Epithelial cell of esophagus (primary cell): ENCODE measurements around the gene NCAPG.

ENCODE experiments used
- DNase-seq: peaks from one replicate; pipeline ENCODE4 v3.0.0; 2010; ENCODE audit warnings: low read depth
- H3K4me3 ChIP-seq: 2 replicates; pipeline ENCODE4 v1.5.1; 2011; ENCODE audit warnings: mild to moderate bottlenecking, low read length, control low read depth
- TF ChIP-seq, protein P1 (sequence below): IDR thresholded peaks from 2 replicates; pipeline ENCODE4 v1.5.1; 2011; ENCODE audit warnings: low read depth, mild to moderate bottlenecking, low read length, control low read depth, inconsistent platforms; ENCODE audit not compliant: insufficient read depth; ENCODE audit errors: missing control alignments

NCAPG gene

DNA sequence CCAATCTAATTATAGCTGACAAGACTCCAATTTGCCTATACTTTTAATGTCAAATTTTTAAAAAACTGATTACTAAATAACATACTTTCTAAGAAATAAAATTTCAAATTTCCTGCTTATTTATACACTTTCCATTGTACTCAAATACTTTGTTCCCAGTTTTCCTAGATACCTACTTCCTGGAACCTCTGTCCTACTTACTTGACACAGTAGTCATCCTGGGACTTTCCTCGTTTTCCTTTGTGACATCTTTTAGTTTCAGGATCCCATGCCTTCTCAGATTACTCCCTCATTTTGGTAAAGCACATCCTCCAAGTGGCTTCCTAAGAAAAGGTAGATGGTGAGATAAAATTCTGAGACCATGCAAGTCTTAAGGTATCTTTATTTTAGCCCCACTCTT is 16.0 kb upstream of the NCAPG start:
- no peak overlapping the region for H3K4me3 ChIP-seq
- TF ChIP-seq, protein P1, sequence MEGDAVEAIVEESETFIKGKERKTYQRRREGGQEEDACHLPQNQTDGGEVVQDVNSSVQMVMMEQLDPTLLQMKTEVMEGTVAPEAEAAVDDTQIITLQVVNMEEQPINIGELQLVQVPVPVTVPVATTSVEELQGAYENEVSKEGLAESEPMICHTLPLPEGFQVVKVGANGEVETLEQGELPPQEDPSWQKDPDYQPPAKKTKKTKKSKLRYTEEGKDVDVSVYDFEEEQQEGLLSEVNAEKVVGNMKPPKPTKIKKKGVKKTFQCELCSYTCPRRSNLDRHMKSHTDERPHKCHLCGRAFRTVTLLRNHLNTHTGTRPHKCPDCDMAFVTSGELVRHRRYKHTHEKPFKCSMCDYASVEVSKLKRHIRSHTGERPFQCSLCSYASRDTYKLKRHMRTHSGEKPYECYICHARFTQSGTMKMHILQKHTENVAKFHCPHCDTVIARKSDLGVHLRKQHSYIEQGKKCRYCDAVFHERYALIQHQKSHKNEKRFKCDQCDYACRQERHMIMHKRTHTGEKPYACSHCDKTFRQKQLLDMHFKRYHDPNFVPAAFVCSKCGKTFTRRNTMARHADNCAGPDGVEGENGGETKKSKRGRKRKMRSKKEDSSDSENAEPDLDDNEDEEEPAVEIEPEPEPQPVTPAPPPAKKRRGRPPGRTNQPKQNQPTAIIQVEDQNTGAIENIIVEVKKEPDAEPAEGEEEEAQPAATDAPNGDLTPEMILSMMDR = no peak
- DNase-seq = no peak

- H3K4me3 ChIP-seq = no peak overlapping the region
- DNase-seq = no peak
- TF ChIP-seq, protein P1 = no peak
These were observed 13.0 kb upstream of the NCAPG start for GRCh38 chr4:17797808-17798207.

- no peak for DNase-seq
- TF ChIP-seq, protein P1 = no peak
- no peak overlapping the region for H3K4me3 ChIP-seq
These were observed 5.1 kb upstream of the NCAPG start for GRCh38 chr4:17805580-17806155.

GRCh38 chr4:17807446-17807845 is 3.3 kb upstream of the NCAPG start:
- TF ChIP-seq, protein P1 = no peak

GRCh38 chr4:17809667-17810066 is 1.1 kb upstream of the NCAPG start:
- peak overlapping the region; percentile 89 for H3K4me3 ChIP-seq

More at GRCh38 chr4:17807446-17807845, 3.3 kb upstream of the NCAPG start:
- peak; percentile 17 for DNase-seq
- H3K4me3 ChIP-seq = peak overlapping the region; percentile 39

DNA sequence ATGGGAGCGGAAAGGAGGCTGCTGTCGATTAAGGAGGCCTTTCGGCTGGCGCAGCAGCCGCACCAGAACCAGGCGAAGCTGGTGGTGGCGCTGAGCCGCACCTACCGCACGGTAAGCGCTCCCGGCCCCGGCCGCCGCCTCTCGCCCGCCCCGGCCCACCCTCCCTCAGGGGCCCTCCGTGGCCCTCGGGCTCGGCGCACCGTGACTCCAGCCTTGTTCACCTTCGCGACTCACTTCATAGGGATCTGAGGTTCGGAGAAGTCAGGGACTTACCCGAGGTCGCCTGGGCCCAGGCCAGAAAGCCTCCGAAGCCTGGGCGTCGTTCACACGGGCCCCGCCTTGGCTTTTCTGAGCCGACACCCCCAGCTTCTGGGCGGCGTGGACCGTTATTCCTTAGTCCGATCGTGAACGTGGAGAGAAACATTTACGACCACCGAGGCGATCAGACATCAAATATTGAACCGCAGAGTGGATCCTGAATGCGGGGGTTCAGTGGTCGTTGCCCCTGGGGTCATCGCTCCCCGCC is 362 bp downstream of the NCAPG start:
- no peak for DNase-seq
- TF ChIP-seq, protein P1 = no peak
- H3K4me3 ChIP-seq = peak overlapping the region; percentile 89

More at GRCh38 chr4:17809667-17810066, 1.1 kb upstream of the NCAPG start:
- DNase-seq = no peak
- TF ChIP-seq, protein P1 = no peak

DNA sequence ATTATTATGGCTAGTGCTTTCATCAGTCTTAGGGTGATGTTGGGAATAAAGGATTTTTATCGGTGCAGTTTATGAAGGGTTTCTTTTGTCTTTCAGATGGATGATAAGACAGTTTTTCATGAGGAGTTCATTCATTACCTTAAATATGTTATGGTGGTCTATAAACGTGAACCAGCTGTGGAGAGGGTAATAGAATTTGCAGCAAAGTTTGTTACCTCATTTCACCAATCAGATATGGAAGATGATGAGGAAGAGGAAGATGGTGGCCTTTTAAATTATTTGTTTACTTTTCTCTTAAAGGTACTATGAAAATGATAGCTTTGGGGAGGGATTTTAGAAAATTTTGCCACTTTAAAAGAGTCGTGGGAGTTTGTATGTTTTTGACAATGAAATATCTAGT is 1.3 kb downstream of the NCAPG start:
- TF ChIP-seq, protein P1 = no peak
- H3K4me3 ChIP-seq = peak overlapping the region; percentile 89
- DNase-seq = no peak
